CD4-positive, alpha-beta T cell treated with Interleukin-10 for 1 hour (primary cell): ENCODE results near the gene TMEM132D.

ENCODE experiments used
- DNase-seq: peaks from one replicate; pipeline ENCODE4 v3.0.0-alpha.2; 2020

Gene TMEM132D

GRCh38 chr12:129717438-129717837 is 186.4 kb downstream of the TMEM132D start:
- DNase-seq: no peak

GRCh38 chr12:129716825-129717224 is 187.0 kb downstream of the TMEM132D start:
- no peak for DNase-seq

GRCh38 chr12:129706716-129707115 is 197.1 kb downstream of the TMEM132D start:
- DNase-seq: no peak

DNA sequence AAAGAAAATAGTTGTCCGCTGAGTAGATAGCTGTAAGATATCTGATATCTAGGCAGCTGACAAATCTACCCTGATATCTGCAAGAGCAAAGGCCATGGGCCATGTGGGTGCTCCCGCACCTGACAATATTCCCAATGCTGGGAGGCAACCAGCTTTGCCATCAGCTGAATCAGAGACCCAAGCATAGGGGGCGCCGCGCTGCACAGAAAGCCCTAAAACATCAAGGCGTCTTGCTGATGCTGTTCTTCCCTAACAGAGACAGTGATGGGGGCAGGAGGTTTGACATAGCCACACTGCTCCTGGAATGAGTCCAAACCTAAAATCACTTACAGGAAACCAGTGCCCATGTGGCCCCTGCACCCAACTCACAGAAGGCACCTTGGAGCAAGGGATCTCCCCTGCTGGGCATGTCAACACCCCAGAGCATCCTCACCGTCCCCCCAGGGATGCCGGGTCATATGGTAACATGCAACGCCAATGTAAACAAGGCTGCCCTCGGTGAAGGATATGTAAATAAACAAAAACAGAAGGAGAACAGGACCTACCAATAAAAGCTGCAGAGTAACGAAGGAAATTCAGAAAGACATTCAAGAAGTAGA is 199.5 kb downstream of the TMEM132D start:
- no peak for DNase-seq

GRCh38 chr12:129701631-129702101 is 202.2 kb downstream of the TMEM132D start:
- DNase-seq: no peak

DNA sequence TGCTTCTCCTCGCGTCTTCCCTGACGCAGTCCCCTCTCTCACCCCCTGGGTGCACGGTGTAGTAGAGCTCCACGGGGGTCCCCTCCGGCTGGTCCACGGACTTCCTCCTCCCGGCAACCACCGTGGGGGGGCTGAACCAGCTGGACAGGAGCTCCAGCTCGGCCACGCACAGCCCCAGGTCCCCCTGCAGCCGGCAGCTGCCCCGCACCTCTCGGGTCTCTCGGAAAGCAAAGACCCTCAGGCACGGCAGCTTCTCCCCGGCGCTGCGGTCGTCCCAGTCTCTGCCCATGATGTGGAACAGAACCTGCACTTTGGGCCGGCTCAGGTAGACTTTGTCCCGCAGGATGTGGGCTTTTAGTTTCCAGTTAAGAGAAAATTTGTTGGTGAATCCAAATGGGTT is 203.8 kb downstream of the TMEM132D start:
- no peak for DNase-seq

DNA sequence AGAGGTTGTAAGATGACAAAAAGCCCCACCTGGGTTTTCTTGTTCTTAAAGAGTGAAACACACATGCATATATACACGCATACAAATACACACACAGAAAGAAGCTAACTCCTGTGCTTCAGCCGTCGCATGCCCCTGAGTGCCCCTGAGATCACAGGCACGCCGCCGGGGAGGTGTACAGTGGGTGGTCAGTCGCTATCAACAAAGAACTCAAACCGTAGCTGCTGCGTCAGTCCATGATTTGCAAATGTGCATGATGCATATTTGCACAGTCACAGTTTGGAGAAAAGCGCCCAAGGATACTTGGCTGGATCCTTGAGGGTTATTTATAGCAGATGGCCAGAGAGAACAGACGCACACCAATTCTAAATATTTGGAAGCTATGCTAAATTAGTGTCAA is 206.9 kb downstream of the TMEM132D start:
- DNase-seq: no peak

- no peak for DNase-seq
Measured at GRCh38 chr12:129696405-129696804, 207.4 kb downstream of the TMEM132D start.

GRCh38 chr12:129693731-129694130 is 210.1 kb downstream of the TMEM132D start:
- DNase-seq: no peak

DNA sequence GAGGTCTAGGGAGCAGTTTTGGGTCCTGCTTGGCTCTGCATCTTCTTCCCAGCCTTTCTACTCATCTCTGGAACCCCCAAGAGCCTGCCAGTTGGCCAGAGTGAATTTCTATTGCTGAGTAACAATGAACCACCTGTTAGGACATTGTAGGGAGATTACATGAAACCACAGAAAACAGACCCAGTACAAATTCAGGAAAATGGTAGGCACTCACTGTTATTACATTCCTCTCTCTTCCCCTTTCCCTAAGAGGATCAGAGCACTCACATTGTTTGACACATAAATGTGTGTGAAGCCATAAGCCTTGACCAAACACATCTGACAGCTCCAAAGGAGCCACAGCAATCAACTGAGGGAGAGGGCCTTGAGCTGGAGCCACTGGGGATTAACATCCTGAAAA is 216.1 kb downstream of the TMEM132D start:
- no peak for DNase-seq

- no peak for DNase-seq
Measured at GRCh38 chr12:129681830-129682229, 222.0 kb downstream of the TMEM132D start.

- no peak for DNase-seq
Measured at GRCh38 chr12:129681151-129681550, 222.7 kb downstream of the TMEM132D start.

- DNase-seq: no peak
Measured at GRCh38 chr12:129676411-129676810, 227.4 kb downstream of the TMEM132D start.

- DNase-seq: no peak
Measured at GRCh38 chr12:129675947-129676346, 227.9 kb downstream of the TMEM132D start.

DNA sequence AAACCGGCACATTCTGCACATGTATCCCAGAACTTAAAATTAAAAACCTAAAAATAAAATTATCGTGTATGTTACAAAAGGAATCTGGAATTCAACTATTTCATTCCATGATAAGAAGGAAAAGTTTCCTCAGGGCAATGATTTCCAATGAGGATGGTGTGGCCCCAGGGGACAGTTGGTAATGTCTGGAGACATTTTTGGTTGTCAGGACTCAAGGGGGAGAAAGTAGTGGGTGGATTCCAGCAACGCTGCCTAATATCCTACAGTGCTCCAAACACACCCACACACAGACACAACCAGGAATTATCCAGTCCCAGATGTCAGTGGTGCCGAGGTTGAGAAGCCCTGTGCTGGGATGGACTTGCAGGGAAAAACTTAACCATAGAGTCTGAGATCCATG is 228.3 kb downstream of the TMEM132D start:
- DNase-seq: no peak

GRCh38 chr12:129673806-129674205 is 230.0 kb downstream of the TMEM132D start:
- no peak for DNase-seq

DNA sequence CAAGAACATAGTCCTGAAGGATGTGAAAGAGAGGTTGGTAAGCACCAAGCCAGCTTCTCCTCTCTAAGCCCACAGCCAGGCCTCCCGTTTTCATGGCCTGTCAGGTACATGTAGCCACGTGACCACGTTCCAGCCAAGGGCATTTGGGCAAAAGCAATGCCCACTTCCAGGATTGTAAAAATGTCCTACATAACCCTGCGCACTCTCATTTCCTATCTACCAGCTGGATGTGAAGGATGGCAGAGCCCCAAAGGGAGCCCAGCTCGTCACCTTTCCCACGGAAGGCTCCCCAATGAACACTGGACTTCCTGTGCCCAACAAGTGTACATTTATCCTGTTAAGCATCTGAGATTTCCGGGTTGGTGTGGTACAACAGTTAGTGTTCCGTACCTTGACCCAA is 231.7 kb downstream of the TMEM132D start:
- no peak for DNase-seq

- DNase-seq: no peak
Measured at GRCh38 chr12:129670256-129670920, 233.4 kb downstream of the TMEM132D start.

DNA sequence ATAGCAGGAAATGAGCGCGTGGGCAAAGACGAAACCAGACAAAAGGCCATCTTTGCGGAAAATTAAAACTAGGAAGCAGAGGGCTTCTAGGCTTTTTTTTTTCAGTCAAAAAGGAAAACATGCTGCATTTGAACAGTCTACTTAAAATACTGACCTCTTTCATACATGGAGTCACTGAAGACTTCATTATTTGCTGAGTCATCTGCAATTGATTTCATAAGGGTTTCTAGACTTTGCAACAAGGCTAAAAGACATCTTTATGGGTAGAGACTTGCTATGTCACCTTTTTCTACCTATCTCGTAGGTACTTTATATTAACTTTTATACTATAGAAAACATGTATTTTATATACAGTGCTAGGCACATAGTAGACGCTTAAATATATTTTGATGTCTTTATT is 238.4 kb downstream of the TMEM132D start:
- DNase-seq: no peak

DNA sequence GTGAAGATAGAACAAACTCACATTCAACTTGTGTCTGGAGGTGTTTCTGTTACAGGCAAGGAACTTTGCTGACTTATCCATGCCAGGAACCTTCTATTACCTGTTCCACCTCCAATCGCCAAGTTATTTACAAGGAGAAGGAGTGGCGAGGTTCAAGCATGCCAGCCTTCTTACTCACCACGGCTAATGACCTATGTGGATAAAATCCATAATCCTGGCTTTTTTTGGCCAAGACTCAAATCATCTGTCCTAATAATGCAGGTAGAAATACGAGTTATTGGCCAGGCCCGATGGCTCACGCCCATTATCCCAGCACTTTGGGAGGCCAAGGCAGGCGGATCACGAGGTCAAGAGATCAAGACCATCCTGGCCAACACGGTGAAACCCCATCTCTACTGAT is 241.6 kb downstream of the TMEM132D start:
- no peak for DNase-seq

GRCh38 chr12:129660946-129661345 is 242.9 kb downstream of the TMEM132D start:
- DNase-seq: no peak

- DNase-seq: no peak
Measured at GRCh38 chr12:129659961-129660622, 243.7 kb downstream of the TMEM132D start.

DNA sequence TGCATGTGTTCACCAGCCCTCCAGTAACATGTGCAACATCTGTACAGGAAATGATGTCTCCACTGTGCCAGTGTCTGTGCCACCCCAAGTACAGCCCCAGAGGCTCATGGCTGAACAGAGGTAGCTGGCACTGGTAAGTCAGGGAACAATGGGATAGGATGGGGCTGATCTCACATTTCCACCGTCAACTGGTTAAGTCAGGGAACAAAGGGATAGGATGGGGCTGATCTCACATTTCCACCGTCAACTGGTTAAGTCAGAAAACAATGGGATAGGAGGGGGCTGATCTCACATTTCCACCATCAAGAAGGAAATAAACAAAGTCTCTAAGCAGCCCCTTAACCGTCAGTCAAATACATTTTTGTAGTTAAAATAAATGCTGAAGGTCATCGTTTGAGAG is 246.6 kb downstream of the TMEM132D start:
- DNase-seq: no peak

DNA sequence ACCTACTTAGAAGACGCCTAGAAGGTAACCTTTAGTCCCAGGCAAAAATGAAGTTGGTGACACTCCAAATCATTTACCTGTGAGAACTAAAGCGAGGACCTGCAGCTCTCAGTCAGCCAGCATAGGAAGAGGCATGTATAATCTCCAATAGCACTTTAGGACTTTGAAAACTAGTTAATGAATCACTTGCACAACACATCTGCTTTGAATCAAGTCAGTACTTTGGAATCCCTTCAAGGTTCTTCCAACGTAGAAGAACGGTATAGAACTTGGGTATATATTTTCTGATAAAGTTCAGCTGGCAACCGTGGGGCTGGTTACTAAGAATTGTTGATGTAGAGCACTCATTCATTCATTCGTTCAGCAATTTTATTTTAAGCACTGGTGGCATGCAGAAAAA is 251.9 kb downstream of the TMEM132D start:
- no peak for DNase-seq
